HG03575 (cell line): ENCODE measurements around the gene ZNF146.
"Not testable (repeated sequence)": the region's sequence is repeated elsewhere in the genome, so short reads cannot be mapped to it uniquely, and the experiment has no call there.

ENCODE experiments used
- ATAC-seq: cut with Tn5 transposase; IDR thresholded peaks from one replicate; pipeline ENCODE4 v1.9.1; 2021; ENCODE audit not compliant: unreplicated experiment, insufficient number of reproducible peaks, low FRiP score; ENCODE audit errors: extremely low read depth

The ZNF146 gene

DNA sequence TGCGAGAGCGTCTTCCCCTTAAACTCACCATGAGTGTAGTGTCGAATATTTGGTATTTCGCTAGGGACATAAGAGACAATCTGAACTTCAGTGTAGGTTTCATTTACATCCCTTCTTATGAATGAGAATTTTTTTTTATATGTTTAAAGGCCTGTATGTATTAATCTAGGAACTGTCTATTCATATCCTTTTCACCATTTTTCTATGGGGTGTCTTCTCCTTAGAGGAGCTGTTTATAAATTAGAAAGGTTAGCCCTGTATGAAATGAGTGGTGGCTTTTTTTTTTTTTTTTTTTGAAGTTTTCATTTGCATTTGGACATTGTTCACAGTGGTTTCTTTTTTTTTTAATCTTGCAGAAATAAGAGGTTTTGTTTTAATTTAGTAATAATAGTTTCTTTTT lies 7.6 kb downstream of the ZNF146 start:
- ATAC-seq, result no peak

DNA sequence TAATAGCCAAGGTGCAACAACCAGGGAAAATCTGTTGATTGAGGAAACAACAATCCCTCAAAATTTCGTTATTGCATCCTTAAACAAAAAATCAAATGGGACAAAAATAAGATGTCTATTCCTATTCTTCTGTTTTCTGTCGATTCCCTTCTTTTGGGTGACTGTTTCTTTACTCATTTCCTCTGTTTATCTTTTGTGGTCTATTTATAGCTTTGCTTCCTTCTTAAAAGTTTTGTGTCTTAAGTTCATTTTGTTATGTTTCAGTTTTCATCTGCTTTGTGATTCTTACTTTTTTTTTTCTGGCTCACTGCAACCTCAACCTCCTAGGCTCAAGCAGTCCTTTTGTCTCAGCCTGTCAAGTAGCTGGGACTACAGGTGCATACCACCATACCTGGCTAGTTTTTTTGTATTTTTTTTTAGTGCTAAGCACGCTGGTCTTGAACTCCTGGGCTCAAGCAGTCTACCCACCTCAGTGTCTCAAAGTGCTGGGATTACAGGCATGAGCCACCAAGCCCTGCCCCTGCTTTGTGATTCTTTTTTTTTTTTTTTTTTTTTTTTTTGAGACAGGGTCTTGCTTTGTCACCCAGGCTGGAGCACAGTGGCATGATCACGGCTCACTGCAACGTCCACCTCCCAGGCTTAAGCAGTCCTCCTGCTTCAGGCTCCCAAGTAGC lies 10.4 kb downstream of the ZNF146 start:
- no peak for ATAC-seq

GRCh38 chr19:36233626-36234025 lies 18.7 kb downstream of the ZNF146 start:
- not testable (repeated sequence) for ATAC-seq

DNA sequence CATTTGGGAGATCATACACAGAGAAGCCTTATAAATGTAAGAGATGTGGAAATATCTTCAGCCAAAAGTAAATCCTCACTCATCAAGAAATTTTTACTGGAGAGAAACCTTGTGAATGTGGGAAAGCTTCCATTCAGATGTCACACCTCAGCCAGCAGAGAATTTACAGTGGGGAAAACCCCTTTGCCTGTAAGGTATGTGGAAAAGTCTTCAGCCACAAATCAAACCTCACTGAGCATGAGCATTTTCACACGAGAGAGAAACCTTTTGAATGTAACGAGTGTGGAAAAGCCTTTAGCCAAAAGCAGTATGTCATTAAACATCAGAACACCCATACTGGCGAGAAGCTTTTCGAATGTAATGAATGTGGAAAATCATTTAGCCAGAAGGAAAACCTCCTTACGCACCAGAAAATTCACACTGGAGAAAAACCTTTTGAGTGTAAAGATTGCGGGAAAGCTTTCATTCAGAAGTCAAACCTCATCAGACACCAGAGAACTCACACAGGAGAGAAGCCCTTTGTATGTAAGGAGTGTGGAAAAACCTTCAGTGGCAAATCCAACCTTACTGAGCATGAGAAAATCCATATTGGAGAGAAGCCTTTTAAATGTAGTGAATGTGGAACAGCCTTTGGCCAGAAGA lies 21.5 kb downstream of the ZNF146 start:
- ATAC-seq, result no peak

GRCh38 chr19:36236946-36237310 lies 22.0 kb downstream of the ZNF146 start:
- ATAC-seq, result no peak

DNA sequence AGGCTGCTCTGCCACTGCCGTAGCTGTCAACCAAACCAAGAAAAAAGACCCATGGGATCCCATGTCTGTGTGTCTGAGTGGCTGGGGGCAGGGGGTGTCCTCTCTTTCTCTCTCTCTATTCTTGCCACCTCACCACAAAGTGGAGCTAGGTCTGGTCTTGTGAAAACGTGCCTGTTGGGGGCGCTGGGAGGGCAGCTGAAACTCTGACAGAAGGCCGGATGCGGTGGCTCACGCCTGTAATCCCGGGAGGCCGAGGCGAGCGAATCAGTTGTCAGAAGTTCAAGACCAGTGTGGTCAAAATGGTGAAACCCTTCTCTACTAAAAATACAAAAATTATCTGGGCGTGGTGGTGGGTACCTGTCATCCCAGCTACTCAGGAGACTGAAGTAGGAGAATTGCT lies 29.2 kb downstream of the ZNF146 start:
- no peak for ATAC-seq

- ATAC-seq, result no peak
Observed at GRCh38 chr19:36245210-36246005, 30.5 kb downstream of the ZNF146 start.

GRCh38 chr19:36246006-36246481 lies 31.1 kb downstream of the ZNF146 start:
- ATAC-seq, result no peak

GRCh38 chr19:36252047-36252446 lies 37.1 kb downstream of the ZNF146 start:
- no peak for ATAC-seq

- no peak for ATAC-seq
Observed at GRCh38 chr19:36254848-36255247, 39.9 kb downstream of the ZNF146 start.

GRCh38 chr19:36255316-36255715 lies 40.4 kb downstream of the ZNF146 start:
- ATAC-seq, result no peak

DNA sequence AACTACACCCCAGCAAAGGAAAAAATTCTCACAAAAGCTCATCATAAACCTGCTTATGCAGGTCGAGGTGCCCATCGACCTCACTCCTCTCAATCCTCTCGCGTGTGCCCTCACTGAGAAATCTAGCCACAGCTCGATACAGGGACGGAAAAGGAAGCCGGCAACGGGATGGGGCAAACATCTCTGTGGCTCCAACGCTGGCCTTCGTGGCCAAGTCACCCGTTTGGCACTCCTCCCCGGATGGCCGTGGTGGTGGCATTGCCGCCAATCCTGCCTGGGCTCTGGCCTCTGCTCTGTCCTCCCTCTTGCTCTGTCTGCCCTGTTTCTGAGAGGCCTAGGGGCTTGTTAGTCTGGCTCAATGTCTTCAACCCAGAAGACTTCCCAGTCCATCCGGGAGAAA lies 41.2 kb downstream of the ZNF146 start:
- ATAC-seq, result no peak

GRCh38 chr19:36256853-36257519 lies 42.1 kb downstream of the ZNF146 start:
- ATAC-seq, result no peak

- ATAC-seq, result no peak
Observed at GRCh38 chr19:36257520-36257876, 42.6 kb downstream of the ZNF146 start.

DNA sequence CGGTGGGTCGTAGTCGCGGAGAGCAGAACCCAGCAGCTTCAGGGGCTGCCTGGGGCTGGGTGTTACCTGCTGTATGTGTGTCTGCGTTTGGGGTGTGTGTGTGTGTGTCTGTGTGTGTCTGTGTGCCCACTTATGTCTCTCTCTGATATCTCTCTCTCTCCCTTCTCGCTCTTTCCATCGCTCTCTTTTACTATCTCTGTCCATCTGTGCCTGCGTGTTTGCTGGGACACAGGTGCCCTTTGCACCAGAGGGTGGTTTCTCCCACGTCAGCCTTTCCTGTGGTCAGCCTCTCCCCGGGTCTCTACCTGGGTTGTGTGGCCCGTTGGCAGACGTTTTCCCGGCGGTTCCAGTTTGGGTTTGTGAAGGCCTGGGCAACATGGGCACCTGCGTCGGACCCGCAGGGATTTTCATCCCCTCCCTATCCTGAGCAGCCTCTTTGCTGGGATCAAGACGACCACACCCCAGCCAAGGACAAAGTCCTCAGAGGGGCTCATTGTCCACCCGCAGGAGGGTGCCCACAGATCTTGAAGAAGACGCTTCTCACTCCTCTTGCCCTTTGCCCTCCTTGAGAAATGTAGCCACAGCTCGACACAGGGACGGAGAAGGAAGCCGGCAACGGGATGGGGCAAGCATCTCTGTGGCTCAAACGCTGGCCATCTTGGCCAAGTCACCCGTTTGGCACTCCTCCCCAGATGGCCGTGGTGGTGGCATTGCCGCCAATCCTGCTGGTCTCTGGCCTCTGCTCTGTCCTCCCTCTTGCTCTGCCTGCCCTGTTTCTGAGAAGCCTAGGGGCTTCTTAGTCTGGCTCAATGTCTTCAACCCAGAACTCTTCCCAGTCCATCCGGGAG lies 43.3 kb downstream of the ZNF146 start:
- no peak for ATAC-seq

DNA sequence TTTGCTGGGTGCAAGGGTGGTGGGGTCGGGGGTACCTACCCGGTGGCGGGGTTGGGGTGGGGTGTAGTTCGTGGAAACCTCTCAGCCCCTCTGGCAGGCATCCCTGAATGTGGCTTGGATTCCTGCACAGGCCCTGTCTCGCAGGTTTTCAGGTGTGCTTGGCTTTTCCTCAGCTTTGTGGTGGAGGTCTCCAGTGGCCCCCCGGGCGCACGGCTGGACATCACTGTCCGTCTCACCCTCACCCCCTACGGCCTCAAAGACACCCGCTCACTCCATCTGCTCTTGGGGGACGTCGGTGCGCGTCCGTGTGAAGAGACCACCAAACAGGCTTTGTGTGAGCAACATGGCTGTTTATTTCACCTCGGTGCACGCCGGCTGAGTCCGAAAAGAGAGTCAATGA lies 44.3 kb downstream of the ZNF146 start:
- ATAC-seq, result no peak

DNA sequence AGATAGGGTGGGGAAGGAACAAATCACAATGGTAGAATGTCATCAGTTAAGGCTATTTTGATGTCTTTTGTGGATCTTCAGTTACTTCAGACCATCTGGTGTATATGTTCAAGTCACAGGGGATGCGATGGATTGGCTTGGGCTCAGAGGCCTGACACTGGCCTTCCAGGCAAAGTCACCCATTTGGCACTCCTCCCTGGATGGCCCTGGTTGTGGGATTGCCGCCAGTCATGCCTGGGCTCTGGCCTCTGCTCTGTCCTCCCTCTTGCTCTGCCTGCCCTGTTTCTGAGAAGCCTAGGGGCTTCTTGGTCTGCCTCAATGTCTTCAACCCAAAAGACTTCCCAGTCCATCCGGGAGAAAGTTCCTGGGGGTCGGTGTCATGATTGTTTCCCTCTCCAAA lies 50.2 kb downstream of the ZNF146 start:
- no peak for ATAC-seq

DNA sequence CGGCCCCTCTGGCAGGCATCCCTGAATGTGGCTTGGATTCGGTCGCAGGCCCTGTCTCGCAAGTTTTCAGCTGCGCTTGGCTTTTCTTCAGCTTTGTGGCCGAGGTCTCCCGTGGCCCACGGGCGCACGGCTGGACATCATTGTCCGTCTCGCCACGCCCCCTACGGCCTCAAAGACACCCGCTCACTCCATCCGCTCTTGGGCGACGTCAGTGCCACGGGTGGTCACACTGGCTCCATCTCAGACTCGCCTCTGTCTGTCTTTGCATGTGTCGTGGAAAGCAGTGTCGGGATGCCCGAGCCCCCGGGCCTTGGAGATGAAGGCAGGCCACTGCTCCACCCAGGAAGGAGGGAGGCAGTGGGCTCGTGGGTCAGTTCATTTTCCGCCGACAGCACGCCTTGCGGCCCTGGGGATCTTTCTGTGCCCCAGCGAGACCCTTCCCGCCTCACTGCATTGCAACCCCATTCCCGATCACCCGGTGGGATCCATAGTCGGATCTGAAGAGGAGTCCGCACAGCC lies 51.0 kb downstream of the ZNF146 start:
- no peak for ATAC-seq
